ENCODE measurements around the gene SUMO1.

DNA sequence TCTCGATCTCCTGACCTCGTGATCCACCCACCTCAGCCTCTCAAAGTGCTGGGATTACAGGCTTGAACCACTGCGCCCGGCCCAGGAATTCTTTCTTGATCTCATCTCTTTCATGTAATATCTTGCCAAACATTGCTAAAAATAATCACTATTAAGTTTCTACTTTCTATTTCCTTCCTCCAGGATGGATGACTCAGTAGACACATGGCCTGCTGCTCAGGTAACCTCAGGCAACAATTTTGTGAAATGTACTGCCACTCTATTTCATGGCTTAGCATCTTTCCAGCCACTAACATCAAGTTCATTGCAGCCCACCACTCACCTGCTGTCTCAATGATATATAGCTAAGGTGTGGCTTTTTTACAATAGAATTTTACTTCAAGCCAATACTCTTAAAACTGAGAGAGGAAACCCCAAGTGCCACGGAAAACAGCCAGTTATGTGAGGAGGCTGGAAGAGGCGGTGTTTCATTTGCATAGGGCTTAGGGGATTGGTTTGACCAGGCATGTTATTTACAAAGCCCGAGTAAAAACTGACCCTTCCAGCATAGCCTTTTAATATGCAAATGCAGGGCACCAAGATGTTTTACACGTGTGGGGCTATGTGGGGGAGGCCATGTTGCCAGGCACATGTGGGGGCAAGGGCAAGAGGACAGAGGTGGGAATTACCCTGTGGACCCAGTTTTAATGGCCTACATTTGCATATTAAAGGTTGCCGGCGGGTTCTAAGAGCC lies 11.3 kb upstream of the SUMO1 start:
- TF ChIP-seq IRF4 (IDR thresholded peaks at IDR 0.05; ENCODE audit: low read depth, low read length) (no peak), CTCF (IDR thresholded peaks at IDR 0.05 in 2 of 3, conservative IDR thresholded peaks at IDR 0.05 in 1 of 3; ENCODE audit: control insufficient read depth in 2 of 3, extremely low read depth in 1 of 3, insufficient read depth in 1 of 3, low read depth in 3 of 3, low read length in 3 of 3) (no peak), SIN3A (IDR thresholded peaks at IDR 0.05; ENCODE audit: low read depth, low read length) (no peak), CREB1 (IDR thresholded peaks at IDR 0.05; ENCODE audit: low read depth) (no peak), REST (IDR thresholded peaks at IDR 0.05; ENCODE audit: low read depth, low read length) (no peak)
- TF ChIP-seq, protein P1, sequence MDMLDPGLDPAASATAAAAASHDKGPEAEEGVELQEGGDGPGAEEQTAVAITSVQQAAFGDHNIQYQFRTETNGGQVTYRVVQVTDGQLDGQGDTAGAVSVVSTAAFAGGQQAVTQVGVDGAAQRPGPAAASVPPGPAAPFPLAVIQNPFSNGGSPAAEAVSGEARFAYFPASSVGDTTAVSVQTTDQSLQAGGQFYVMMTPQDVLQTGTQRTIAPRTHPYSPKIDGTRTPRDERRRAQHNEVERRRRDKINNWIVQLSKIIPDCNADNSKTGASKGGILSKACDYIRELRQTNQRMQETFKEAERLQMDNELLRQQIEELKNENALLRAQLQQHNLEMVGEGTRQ (IDR thresholded peaks at IDR 0.05; ENCODE audit: borderline replicate concordance, low read depth, low read length), result no peak
